MM.1S (cell line): Measurements from ENCODE around the gene ABCB9.
"Not testable (repeated sequence)": the region's sequence is repeated elsewhere in the genome, so short reads cannot be mapped to it uniquely, and the experiment has no call there.

Source experiments
- EZH2 ChIP-seq: fragments of 300-600 bp; sonication (generic); optimal IDR thresholded peaks from 2 replicates; pipeline ENCODE3; 2017; ENCODE audit warnings: low read depth, mild to moderate bottlenecking, antibody characterized with exemption, low read length, mixed read lengths
- TF ChIP-seq, protein P1 (sequence below): fragments of 300-600 bp; sonication (generic); IDR thresholded peaks from 2 replicates; pipeline ENCODE4 v1.5.1; 2016; ENCODE audit warnings: antibody characterized with exemption, low read length, mixed read lengths

DNA sequence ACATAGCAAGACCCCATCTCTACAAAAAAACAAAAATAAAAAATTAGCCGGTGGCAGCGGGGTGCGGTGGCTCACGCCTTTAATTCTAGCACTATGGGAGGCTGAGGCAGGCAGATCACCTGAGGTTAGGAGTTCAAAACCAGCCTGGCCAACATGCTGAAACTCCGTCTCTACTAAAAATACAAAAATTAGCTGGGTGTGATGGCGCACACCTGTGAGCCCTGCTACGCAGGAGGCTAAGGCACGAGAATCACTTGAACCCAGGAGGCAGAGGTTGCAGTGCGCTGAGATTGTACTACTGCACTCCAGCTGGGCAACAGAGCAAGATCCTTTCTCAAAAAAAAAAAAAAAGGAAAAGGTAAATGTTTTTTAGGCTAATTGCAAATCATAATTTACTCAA is 73.5 kb downstream of the ABCB9 start:
- TF ChIP-seq, protein P1, sequence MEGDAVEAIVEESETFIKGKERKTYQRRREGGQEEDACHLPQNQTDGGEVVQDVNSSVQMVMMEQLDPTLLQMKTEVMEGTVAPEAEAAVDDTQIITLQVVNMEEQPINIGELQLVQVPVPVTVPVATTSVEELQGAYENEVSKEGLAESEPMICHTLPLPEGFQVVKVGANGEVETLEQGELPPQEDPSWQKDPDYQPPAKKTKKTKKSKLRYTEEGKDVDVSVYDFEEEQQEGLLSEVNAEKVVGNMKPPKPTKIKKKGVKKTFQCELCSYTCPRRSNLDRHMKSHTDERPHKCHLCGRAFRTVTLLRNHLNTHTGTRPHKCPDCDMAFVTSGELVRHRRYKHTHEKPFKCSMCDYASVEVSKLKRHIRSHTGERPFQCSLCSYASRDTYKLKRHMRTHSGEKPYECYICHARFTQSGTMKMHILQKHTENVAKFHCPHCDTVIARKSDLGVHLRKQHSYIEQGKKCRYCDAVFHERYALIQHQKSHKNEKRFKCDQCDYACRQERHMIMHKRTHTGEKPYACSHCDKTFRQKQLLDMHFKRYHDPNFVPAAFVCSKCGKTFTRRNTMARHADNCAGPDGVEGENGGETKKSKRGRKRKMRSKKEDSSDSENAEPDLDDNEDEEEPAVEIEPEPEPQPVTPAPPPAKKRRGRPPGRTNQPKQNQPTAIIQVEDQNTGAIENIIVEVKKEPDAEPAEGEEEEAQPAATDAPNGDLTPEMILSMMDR, result not testable (repeated sequence)
- TF ChIP-seq EZH2, result not testable (repeated sequence)
